Lung (tissue), 12 donors: Measurements from ENCODE around the gene TENM3. TPM values are rescaled to one million over a fixed set of nuclear protein-coding genes. Genes with fewer than 3 reads are reported as not detected.

ENCODE experiments used
- ATAC-seq: fragments of 200-7000 bp; cut with Tn5 transposase; one replicate; pipeline ENCODE4 v1.9.1; 2020; ENCODE audit warnings: moderate number of reproducible peaks; ENCODE audit not compliant: insufficient read depth, low FRiP score
- DNase-seq, 3 donors: peaks; one replicate each; pipeline ENCODE4 v3.0.0-alpha.2; 2013 to 2017
- H3K27ac ChIP-seq, 2 donors: one replicate each; pipeline ENCODE4 v1.5.1; 2013; ENCODE audit warnings: mild to moderate bottlenecking in 2 of 2, moderate library complexity in 2 of 2, control low read depth in 1 of 2, inconsistent platforms in 1 of 2, low read depth in 1 of 2, low read length in 1 of 2
- H3K27me3 ChIP-seq, 3 donors: one replicate each; pipeline ENCODE4 v1.5.1; 2013; ENCODE audit warnings: low read length in 2 of 3; ENCODE audit not compliant: control insufficient read depth in 3 of 3, insufficient read depth in 3 of 3
- H3K36me3 ChIP-seq, 4 donors: one replicate each; pipeline ENCODE4 v1.5.1; 2013; ENCODE audit warnings: low read length in 4 of 4, mild to moderate bottlenecking in 1 of 4, moderate library complexity in 1 of 4; ENCODE audit not compliant: control insufficient read depth in 4 of 4, insufficient read depth in 4 of 4
- H3K4me1 ChIP-seq, 5 donors: one replicate each; pipeline ENCODE4 v1.5.1; 2013; ENCODE audit warnings: low read length in 5 of 5, mild to moderate bottlenecking in 2 of 5, moderate library complexity in 1 of 5; ENCODE audit not compliant: control insufficient read depth in 5 of 5, insufficient read depth in 5 of 5
- H3K4me3 ChIP-seq: one replicate; pipeline ENCODE4 v1.5.1; 2013; ENCODE audit warnings: mild to moderate bottlenecking, control low read depth, moderate library complexity
- H3K9ac ChIP-seq, 2 donors: one replicate each; pipeline ENCODE4 v1.5.1; 2013; ENCODE audit warnings: low read length in 2 of 2, control low read depth in 1 of 2; ENCODE audit not compliant: insufficient read depth in 1 of 2
- H3K9me3 ChIP-seq, 4 donors: one replicate each; pipeline ENCODE4 v1.5.1; 2013; ENCODE audit warnings: low read length in 3 of 4, mild to moderate bottlenecking in 1 of 4, moderate library complexity in 1 of 4; ENCODE audit not compliant: control insufficient read depth in 4 of 4, insufficient read depth in 3 of 4
- CTCF ChIP-seq: IDR thresholded peaks from 2 replicates; pipeline ENCODE4 v1.5.1; 2012; ENCODE audit warnings: mild to moderate bottlenecking; ENCODE audit errors: control extremely low read depth, extremely low read depth
- WGBS, 2 donors: extraction: QIAGEN DNeasy Blood & Tissue Kit; methylation state at CpG; one replicate each; pipeline ENCODE4 v1.1.7; 2013; 5-methylcytosine and 5-hydroxymethylcytosine counted together
- polyA plus RNA-seq, 2 donors: library from polyadenylated mRNA; stranded (reverse); fragments of 200-250 nt; gene quantifications; one replicate each; pipeline ENCODE4 v1.2.1, GENCODE V29; 2013
- total RNA-seq, 2 donors: library from RNA; depleted of rRNA in 1 of 2; stranded (reverse); fragments of >200 nt in 1 of 2; gene quantifications; one replicate each; pipeline ENCODE4 v1.2.1, GENCODE V29; 2014 to 2021
- donor health status: control.
- donor health status: control.
- donor health status: Bipolar disorder and iron deficiency.
- donor health status: healthy.
- donor health status: DM: yes; HTN: yes; CAD: no.

Gene TENM3
- total and polyA plus RNA-seq, 4 donors: 0.14 to 5.3 (median 2.2) TPM

- Histone ChIP-seq H3K36me3 (no peaks in the 10 kb centered on the region), H3K9ac (no peak overlapping the region), H3K9me3 (no peaks in the 10 kb centered on the region), H3K27ac (no peak overlapping the region), H3K27me3 (no peaks in the 10 kb centered on the region), H3K4me1 (peaks cover 0 to 12% (median 0%) of the 10 kb centered on the region in 5 donors), H3K4me3 (no peak overlapping the region)
- TF ChIP-seq CTCF: no peak
- no peak for ATAC-seq
- DNase-seq: no peak
- 69 to 83% methylated on average over 3 of the region's 3 CpGs for WGBS, 2 donors
Measured at GRCh38 chr4:182715548-182715947, 472.3 kb downstream of the TENM3 start.

GRCh38 chr4:182716192-182716591, 473.0 kb downstream of the TENM3 start:
- no peak for DNase-seq
- ATAC-seq: no peak
- Histone ChIP-seq H3K27me3 (no peaks in the 10 kb centered on the region), H3K4me1 (peaks cover 0 to 9% (median 0%) of the 10 kb centered on the region in 5 donors), H3K9me3 (no peaks in the 10 kb centered on the region), H3K9ac (no peak overlapping the region), H3K27ac (no peak overlapping the region), H3K36me3 (no peaks in the 10 kb centered on the region), H3K4me3 (no peak overlapping the region)
- WGBS, 2 donors: 65 to 71% methylated on average over 3 of the region's 3 CpGs
- no peak for TF ChIP-seq CTCF

GRCh38 chr4:182717788-182718583, 474.8 kb downstream of the TENM3 start:
- Histone ChIP-seq H3K27me3 (no peaks in the 10 kb centered on the region), H3K36me3 (no peaks in the 10 kb centered on the region), H3K4me3 (no peak overlapping the region), H3K27ac (no peak overlapping the region), H3K4me1 (peaks cover 0 to 9% (median 0%) of the 10 kb centered on the region in 5 donors), H3K9ac (no peak overlapping the region), H3K9me3 (no peaks in the 10 kb centered on the region)
- no peak for ATAC-seq
- no peak for DNase-seq
- WGBS, 2 donors: 81 to 91% methylated on average over 6 of the region's 6 CpGs
- TF ChIP-seq CTCF: no peak
